NCI-H2029 (cell line): Measurements from ENCODE around the gene FBRS.
"Not testable (repeated sequence)": the region's sequence is repeated elsewhere in the genome, so short reads cannot be mapped to it uniquely, and the experiment has no call there.

ENCODE experiments used
- DNase-seq: peaks from one replicate; lab custom pipeline; 2025; lab: John Stamatoyannopoulos, UW

Gene FBRS

GRCh38 chr16:30664616-30665109 lies 6.4 kb downstream of the FBRS start:
- DNase-seq: no peak

- no peak for DNase-seq
These were observed 7.1 kb downstream of the FBRS start for GRCh38 chr16:30665155-30665829.

GRCh38 chr16:30665830-30666190 lies 7.6 kb downstream of the FBRS start:
- DNase-seq: no peak

- DNase-seq: no peak
These were observed 8.4 kb downstream of the FBRS start for GRCh38 chr16:30666681-30667080.

GRCh38 chr16:30667361-30667905 lies 9.2 kb downstream of the FBRS start:
- no peak for DNase-seq

- no peak for DNase-seq
These were observed 10.2 kb downstream of the FBRS start for GRCh38 chr16:30668393-30668792.

GRCh38 chr16:30669026-30669902 lies 11.0 kb downstream of the FBRS start:
- no peak for DNase-seq

- DNase-seq: no peak
These were observed 11.9 kb downstream of the FBRS start for GRCh38 chr16:30669903-30670824.

- DNase-seq: no peak
These were observed 16.9 kb downstream of the FBRS start for GRCh38 chr16:30675143-30675542.

- DNase-seq: no peak
These were observed 19.8 kb downstream of the FBRS start for GRCh38 chr16:30677931-30678585.

GRCh38 chr16:30678586-30678970 lies 20.3 kb downstream of the FBRS start:
- DNase-seq: no peak

- no peak for DNase-seq
These were observed 22.1 kb downstream of the FBRS start for GRCh38 chr16:30680326-30680725.

GRCh38 chr16:30688701-30689100 lies 30.5 kb downstream of the FBRS start:
- DNase-seq: no peak

- no peak for DNase-seq
These were observed 33.7 kb downstream of the FBRS start for GRCh38 chr16:30691907-30692306.

- no peak for DNase-seq
These were observed 34.3 kb downstream of the FBRS start for GRCh38 chr16:30692396-30693064.

- no peak for DNase-seq
These were observed 36.9 kb downstream of the FBRS start for GRCh38 chr16:30694926-30695693.

- DNase-seq: not testable (repeated sequence)
These were observed 38.4 kb downstream of the FBRS start for GRCh38 chr16:30696646-30697045.

GRCh38 chr16:30697264-30698138 lies 39.3 kb downstream of the FBRS start:
- DNase-seq: peak; percentile 95
